Renal cortex interstitium (tissue), 11 donors: ENCODE measurements around the gene NR1D2. TPM values are rescaled to one million over a fixed set of nuclear protein-coding genes. Genes with fewer than 3 reads are reported as not detected.
"Not testable (repeated sequence)": the region's sequence is repeated elsewhere in the genome, so short reads cannot be mapped to it uniquely, and the experiment has no call there.

Experiments used
- DNase-seq, 11 donors: peaks; one replicate each; pipeline ENCODE4 v3.0.0-alpha.2; 2013; ENCODE audit warnings: low read depth in 9 of 11, low spot score in 4 of 11; ENCODE audit errors: extremely low read depth in 1 of 11
- polyA plus RNA-seq, 3 donors: library from polyadenylated mRNA; unstranded; fragments of 120-200 nt; gene quantifications; one replicate each; pipeline ENCODE4 v1.2.1, GENCODE V29; 2013; ENCODE audit not compliant: insufficient read length in 3 of 3

Gene NR1D2
- polyA plus RNA-seq, 3 donors: 35.5 to 45.4 (median 40.8) TPM

GRCh38 chr3:24023197-24023596 is 78.1 kb downstream of the NR1D2 start:
- no peak for DNase-seq

GRCh38 chr3:24025805-24026204 is 80.7 kb downstream of the NR1D2 start:
- no peak for DNase-seq

- not testable (repeated sequence) for DNase-seq
Measured at GRCh38 chr3:24026665-24027064, 81.6 kb downstream of the NR1D2 start.

GRCh38 chr3:24027946-24028345 is 82.9 kb downstream of the NR1D2 start:
- DNase-seq: no peak

Other genes with a start within 250 kb of the NR1D2 start
- gene UBE2E1, start 139.3 kb upstream of the NR1D2 start, polyA plus RNA-seq: 100 to 1,000 TPM; 142 to 162 (median 142) TPM
- 10 to 100 TPM; 14.7 to 21.9 (median 18.9) TPM for gene NKIRAS1, start 28.3 kb upstream of the NR1D2 start, polyA plus RNA-seq
- gene RPL15, start 28.2 kb upstream of the NR1D2 start, polyA plus RNA-seq: 1,000 to 10,000 TPM; 2,084 to 2,341 (median 2,104) TPM